GM23338 (cell line): ENCODE results near the gene LOXL4. TPM values are rescaled to one million over a fixed set of nuclear protein-coding genes. Genes with fewer than 3 reads are reported as not detected.

ENCODE experiments used
- ATAC-seq: fragments of 200-7000 bp; cut with Tn5 transposase; 3 replicates; pipeline ENCODE4 v1.9.1; 2020
- DNase-seq: peaks from one replicate; pipeline ENCODE4 v3.0.0-alpha.2; 2015; ENCODE audit warnings: low spot score
- H2AFZ ChIP-seq: fragments of 200-600 bp; sonication (generic); 2 replicates; pipeline ENCODE4 v1.8.0; 2016; ENCODE audit warnings: antibody characterized with exemption, mild to moderate bottlenecking, moderate library complexity
- H3F3A ChIP-seq: fragments of 200-600 bp; sonication (generic); replicated peaks from 2 replicates; pipeline ENCODE4 v1.8.0; 2017; ENCODE audit warnings: antibody characterized with exemption, mixed run types, low read depth
- H3K27ac ChIP-seq: fragments of 200-600 bp; sonication (generic); 2 replicates; pipeline ENCODE4 v1.6.1; 2016; ENCODE audit warnings: low read depth
- H3K27me3 ChIP-seq: fragments of 200-600 bp; sonication (generic); 2 replicates; pipeline ENCODE4 v1.8.0; 2016; ENCODE audit warnings: mild to moderate bottlenecking, mixed run types, moderate library complexity; ENCODE audit not compliant: insufficient read depth
- H3K36me3 ChIP-seq: fragments of 200-600 bp; sonication (generic); 2 replicates; pipeline ENCODE4 v1.8.0; 2016; ENCODE audit warnings: mild to moderate bottlenecking; ENCODE audit not compliant: insufficient read depth
- H3K4me1 ChIP-seq: fragments of 200-600 bp; sonication (generic); 2 replicates; pipeline ENCODE4 v1.8.0; 2016; ENCODE audit warnings: mild to moderate bottlenecking, moderate library complexity; ENCODE audit not compliant: insufficient read depth
- H3K4me2 ChIP-seq: fragments of 200-600 bp; sonication (generic); 2 replicates; pipeline ENCODE4 v1.7.1; 2017; ENCODE audit warnings: mixed run types
- H3K4me3 ChIP-seq: fragments of 200-600 bp; sonication (generic); 2 replicates; pipeline ENCODE4 v1.6.1; 2016; ENCODE audit warnings: mixed run types
- H3K79me2 ChIP-seq: fragments of 200-600 bp; sonication (generic); replicated peaks from 2 replicates; pipeline ENCODE4 v1.8.0; 2017; ENCODE audit warnings: mild to moderate bottlenecking; ENCODE audit not compliant: insufficient read depth
- H3K9me2 ChIP-seq: fragments of 200-600 bp; sonication (generic); 2 replicates; pipeline ENCODE4 v1.8.0; 2017; ENCODE audit not compliant: insufficient read depth
- H4K20me1 ChIP-seq: fragments of 200-600 bp; sonication (generic); replicated peaks from 2 replicates; pipeline ENCODE4 v1.8.0; 2017; ENCODE audit warnings: mild to moderate bottlenecking; ENCODE audit not compliant: insufficient read depth
- H3K27ac Mint-ChIP-seq: 2 replicates; pipeline ENCODE4 v1.8.0; 2020; ENCODE audit warnings: inconsistent platforms, mild to moderate bottlenecking, moderate library complexity, mixed read lengths
- H3K27me3 Mint-ChIP-seq: 3 replicates; pipeline ENCODE4 v1.8.0; 2022; ENCODE audit warnings: low read depth, mild to moderate bottlenecking, moderate library complexity, mixed read lengths, inconsistent platforms; ENCODE audit not compliant: insufficient read depth, poor library complexity
- H3K36me3 Mint-ChIP-seq: 3 replicates; pipeline ENCODE4 v1.8.0; 2021; ENCODE audit warnings: low read depth, mild to moderate bottlenecking, inconsistent platforms, moderate library complexity, mixed read lengths
- H3K4me1 Mint-ChIP-seq: 3 replicates; pipeline ENCODE4 v1.8.0; 2020; ENCODE audit warnings: mild to moderate bottlenecking, inconsistent platforms, mixed read lengths
- H3K4me3 Mint-ChIP-seq: 3 replicates; pipeline ENCODE4 v1.8.0; 2021; ENCODE audit warnings: moderate library complexity, mild to moderate bottlenecking, inconsistent platforms, mixed read lengths
- H3K9me3 Mint-ChIP-seq: 3 replicates; pipeline ENCODE4 v1.8.0; 2020; ENCODE audit warnings: moderate library complexity, mild to moderate bottlenecking, inconsistent platforms, mixed read lengths
- CREB1 ChIP-seq: fragments of 250-450 bp; sonication (Bioruptor Pico); IDR thresholded peaks from 2 replicates; pipeline ENCODE4 v1.5.0; 2020; ENCODE audit warnings: low read depth, mild to moderate bottlenecking, moderate library complexity
- EZH2 ChIP-seq: fragments of 200-600 bp; sonication (generic); IDR thresholded peaks from one replicate; pipeline ENCODE4 v1.8.0; 2017; ENCODE audit warnings: antibody characterized with exemption, mild to moderate bottlenecking, low read depth; ENCODE audit not compliant: unreplicated experiment
- POLR2AphosphoS5 ChIP-seq: IDR thresholded peaks from 2 replicates; pipeline ENCODE4 v1.6.1; 2016; ENCODE audit warnings: antibody characterized with exemption, low read depth
- STAT1 ChIP-seq: IDR thresholded peaks from one replicate; pipeline ENCODE4 v1.6.1; 2016; ENCODE audit warnings: antibody characterized with exemption; ENCODE audit not compliant: unreplicated experiment
- polyA plus RNA-seq: library from polyadenylated mRNA; unstranded; fragments of >200 nt; fragmentation: Nextera tagmentation; extraction: Ambion mirVana; gene quantifications from 2 replicates; pipeline ENCODE4 v1.2.1, GENCODE V29; 2016
- total RNA-seq: library from RNA; depleted of rRNA; stranded (reverse); fragments of >200 nt; shearing (Covaris generic); gene quantifications from 2 replicates; pipeline ENCODE4 v1.2.3, GENCODE V29; 2014
- TF ChIP-seq, protein P1 (sequence below): IDR thresholded peaks from 2 replicates; pipeline ENCODE4 v1.6.1; 2016; ENCODE audit warnings: antibody characterized with exemption
- TF ChIP-seq, protein P2 (sequence below): fragments of 250-450 bp; sonication (Bioruptor Pico); IDR thresholded peaks from 2 replicates; pipeline ENCODE4 v1.5.0; 2020; ENCODE audit warnings: mild to moderate bottlenecking, moderate library complexity
- TF ChIP-seq, protein P3 (sequence below), 2 experiments: fragments of 200-600 bp in 1 of 2; sonication (generic) in 1 of 2; conservative IDR thresholded peaks; 2 replicates each; pipeline versions ENCODE4 v1.5.1 to v1.6.1; 2016 to 2017; ENCODE audit warnings: antibody characterized with exemption in 2 of 2, low read depth in 2 of 2, mild to moderate bottlenecking in 2 of 2, moderate library complexity in 1 of 2
- TF ChIP-seq, protein P4 (sequence below): IDR thresholded peaks from one replicate; pipeline ENCODE4 v1.6.1; 2018; ENCODE audit warnings: antibody characterized with exemption; ENCODE audit not compliant: unreplicated experiment

LOXL4 gene
- total and polyA plus RNA-seq, 2 experiments from 2014 or later = 0.21 to 0.38 TPM

DNA sequence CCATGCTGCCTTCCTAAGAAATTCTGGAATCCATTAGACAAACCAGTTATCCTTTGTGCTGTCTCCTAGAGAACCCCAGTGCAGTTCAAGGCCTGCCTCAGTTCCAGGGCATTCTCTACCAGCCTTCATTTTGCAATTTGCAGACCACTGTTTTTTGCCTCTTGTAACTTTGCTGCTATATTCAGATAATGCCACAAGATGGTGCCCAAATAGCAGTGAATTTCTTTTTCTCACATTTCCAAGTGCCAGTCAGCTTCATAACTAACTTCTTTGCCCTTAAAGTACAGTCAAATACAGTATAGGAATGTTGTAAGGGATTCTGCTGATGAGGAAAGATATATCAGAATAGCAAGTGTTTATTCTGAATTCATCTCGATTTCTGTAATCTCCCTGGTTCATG is 25.2 kb downstream of the LOXL4 start:
- H3K36me3 ChIP-seq = peaks cover 12% of the 10 kb centered on the region
- ATAC-seq (no peak), DNase-seq (no peak)
- no peak overlapping the region for H2AFZ ChIP-seq
- no peaks in the 10 kb centered on the region for H3K9me3 Mint-ChIP-seq
- H3K27ac ChIP-seq = no peak overlapping the region
- no peaks in the 10 kb centered on the region for H3K4me1 ChIP-seq
- H4K20me1 ChIP-seq = peaks cover 4% of the 10 kb centered on the region; the same call in 1 of the 2 replicates
- peaks cover 7% of the 10 kb centered on the region for H3K36me3 Mint-ChIP-seq
- H3K4me3 Mint-ChIP-seq = no peak overlapping the region
- H3K4me1 Mint-ChIP-seq = no peaks in the 10 kb centered on the region
- no peaks in the 10 kb centered on the region for H3K9me2 ChIP-seq
- no peaks in the 10 kb centered on the region for H3K27me3 Mint-ChIP-seq
- TF ChIP-seq, protein P1, sequence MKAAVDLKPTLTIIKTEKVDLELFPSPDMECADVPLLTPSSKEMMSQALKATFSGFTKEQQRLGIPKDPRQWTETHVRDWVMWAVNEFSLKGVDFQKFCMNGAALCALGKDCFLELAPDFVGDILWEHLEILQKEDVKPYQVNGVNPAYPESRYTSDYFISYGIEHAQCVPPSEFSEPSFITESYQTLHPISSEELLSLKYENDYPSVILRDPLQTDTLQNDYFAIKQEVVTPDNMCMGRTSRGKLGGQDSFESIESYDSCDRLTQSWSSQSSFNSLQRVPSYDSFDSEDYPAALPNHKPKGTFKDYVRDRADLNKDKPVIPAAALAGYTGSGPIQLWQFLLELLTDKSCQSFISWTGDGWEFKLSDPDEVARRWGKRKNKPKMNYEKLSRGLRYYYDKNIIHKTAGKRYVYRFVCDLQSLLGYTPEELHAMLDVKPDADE = no peak
- TF ChIP-seq, protein P2, sequence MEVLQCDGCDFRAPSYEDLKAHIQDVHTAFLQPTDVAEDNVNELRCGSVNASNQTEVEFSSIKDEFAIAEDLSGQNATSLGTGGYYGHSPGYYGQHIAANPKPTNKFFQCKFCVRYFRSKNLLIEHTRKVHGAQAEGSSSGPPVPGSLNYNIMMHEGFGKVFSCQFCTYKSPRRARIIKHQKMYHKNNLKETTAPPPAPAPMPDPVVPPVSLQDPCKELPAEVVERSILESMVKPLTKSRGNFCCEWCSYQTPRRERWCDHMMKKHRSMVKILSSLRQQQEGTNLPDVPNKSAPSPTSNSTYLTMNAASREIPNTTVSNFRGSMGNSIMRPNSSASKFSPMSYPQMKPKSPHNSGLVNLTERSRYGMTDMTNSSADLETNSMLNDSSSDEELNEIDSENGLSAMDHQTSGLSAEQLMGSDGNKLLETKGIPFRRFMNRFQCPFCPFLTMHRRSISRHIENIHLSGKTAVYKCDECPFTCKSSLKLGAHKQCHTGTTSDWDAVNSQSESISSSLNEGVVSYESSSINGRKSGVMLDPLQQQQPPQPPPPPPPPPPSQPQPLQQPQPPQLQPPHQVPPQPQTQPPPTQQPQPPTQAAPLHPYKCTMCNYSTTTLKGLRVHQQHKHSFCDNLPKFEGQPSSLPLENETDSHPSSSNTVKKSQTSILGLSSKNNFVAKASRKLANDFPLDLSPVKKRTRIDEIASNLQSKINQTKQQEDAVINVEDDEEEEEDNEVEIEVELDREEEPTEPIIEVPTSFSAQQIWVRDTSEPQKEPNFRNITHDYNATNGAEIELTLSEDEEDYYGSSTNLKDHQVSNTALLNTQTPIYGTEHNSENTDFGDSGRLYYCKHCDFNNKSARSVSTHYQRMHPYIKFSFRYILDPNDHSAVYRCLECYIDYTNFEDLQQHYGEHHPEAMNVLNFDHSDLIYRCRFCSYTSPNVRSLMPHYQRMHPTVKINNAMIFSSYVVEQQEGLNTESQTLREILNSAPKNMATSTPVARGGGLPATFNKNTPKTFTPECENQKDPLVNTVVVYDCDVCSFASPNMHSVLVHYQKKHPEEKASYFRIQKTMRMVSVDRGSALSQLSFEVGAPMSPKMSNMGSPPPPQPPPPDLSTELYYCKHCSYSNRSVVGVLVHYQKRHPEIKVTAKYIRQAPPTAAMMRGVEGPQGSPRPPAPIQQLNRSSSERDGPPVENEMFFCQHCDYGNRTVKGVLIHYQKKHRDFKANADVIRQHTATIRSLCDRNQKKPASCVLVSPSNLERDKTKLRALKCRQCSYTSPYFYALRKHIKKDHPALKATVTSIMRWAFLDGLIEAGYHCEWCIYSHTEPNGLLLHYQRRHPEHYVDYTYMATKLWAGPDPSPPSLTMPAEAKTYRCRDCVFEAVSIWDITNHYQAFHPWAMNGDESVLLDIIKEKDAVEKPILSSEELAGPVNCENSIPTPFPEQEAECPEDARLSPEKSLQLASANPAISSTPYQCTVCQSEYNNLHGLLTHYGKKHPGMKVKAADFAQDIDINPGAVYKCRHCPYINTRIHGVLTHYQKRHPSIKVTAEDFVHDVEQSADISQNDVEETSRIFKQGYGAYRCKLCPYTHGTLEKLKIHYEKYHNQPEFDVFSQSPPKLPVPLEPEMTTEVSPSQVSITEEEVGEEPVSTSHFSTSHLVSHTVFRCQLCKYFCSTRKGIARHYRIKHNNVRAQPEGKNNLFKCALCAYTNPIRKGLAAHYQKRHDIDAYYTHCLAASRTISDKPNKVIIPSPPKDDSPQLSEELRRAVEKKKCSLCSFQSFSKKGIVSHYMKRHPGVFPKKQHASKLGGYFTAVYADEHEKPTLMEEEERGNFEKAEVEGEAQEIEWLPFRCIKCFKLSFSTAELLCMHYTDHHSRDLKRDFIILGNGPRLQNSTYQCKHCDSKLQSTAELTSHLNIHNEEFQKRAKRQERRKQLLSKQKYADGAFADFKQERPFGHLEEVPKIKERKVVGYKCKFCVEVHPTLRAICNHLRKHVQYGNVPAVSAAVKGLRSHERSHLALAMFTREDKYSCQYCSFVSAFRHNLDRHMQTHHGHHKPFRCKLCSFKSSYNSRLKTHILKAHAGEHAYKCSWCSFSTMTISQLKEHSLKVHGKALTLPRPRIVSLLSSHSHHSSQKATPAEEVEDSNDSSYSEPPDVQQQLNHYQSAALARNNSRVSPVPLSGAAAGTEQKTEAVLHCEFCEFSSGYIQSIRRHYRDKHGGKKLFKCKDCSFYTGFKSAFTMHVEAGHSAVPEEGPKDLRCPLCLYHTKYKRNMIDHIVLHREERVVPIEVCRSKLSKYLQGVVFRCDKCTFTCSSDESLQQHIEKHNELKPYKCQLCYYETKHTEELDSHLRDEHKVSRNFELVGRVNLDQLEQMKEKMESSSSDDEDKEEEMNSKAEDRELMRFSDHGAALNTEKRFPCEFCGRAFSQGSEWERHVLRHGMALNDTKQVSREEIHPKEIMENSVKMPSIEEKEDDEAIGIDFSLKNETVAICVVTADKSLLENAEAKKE (CRISPR knock-in tag) = no peak
- no peak for TF ChIP-seq CREB1
- no peak for TF ChIP-seq STAT1
- TF ChIP-seq, protein P3, sequence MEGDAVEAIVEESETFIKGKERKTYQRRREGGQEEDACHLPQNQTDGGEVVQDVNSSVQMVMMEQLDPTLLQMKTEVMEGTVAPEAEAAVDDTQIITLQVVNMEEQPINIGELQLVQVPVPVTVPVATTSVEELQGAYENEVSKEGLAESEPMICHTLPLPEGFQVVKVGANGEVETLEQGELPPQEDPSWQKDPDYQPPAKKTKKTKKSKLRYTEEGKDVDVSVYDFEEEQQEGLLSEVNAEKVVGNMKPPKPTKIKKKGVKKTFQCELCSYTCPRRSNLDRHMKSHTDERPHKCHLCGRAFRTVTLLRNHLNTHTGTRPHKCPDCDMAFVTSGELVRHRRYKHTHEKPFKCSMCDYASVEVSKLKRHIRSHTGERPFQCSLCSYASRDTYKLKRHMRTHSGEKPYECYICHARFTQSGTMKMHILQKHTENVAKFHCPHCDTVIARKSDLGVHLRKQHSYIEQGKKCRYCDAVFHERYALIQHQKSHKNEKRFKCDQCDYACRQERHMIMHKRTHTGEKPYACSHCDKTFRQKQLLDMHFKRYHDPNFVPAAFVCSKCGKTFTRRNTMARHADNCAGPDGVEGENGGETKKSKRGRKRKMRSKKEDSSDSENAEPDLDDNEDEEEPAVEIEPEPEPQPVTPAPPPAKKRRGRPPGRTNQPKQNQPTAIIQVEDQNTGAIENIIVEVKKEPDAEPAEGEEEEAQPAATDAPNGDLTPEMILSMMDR (conservative IDR thresholded peaks at IDR 0.05; ENCODE audit: low read depth in 2 of 2) = peak; percentile 48 to 52
- TF ChIP-seq, protein P4, sequence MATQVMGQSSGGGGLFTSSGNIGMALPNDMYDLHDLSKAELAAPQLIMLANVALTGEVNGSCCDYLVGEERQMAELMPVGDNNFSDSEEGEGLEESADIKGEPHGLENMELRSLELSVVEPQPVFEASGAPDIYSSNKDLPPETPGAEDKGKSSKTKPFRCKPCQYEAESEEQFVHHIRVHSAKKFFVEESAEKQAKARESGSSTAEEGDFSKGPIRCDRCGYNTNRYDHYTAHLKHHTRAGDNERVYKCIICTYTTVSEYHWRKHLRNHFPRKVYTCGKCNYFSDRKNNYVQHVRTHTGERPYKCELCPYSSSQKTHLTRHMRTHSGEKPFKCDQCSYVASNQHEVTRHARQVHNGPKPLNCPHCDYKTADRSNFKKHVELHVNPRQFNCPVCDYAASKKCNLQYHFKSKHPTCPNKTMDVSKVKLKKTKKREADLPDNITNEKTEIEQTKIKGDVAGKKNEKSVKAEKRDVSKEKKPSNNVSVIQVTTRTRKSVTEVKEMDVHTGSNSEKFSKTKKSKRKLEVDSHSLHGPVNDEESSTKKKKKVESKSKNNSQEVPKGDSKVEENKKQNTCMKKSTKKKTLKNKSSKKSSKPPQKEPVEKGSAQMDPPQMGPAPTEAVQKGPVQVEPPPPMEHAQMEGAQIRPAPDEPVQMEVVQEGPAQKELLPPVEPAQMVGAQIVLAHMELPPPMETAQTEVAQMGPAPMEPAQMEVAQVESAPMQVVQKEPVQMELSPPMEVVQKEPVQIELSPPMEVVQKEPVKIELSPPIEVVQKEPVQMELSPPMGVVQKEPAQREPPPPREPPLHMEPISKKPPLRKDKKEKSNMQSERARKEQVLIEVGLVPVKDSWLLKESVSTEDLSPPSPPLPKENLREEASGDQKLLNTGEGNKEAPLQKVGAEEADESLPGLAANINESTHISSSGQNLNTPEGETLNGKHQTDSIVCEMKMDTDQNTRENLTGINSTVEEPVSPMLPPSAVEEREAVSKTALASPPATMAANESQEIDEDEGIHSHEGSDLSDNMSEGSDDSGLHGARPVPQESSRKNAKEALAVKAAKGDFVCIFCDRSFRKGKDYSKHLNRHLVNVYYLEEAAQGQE = no peak
- TF ChIP-seq EZH2 = no peak
- TF ChIP-seq POLR2AphosphoS5 = no peak
- H3K4me2 ChIP-seq = no peak overlapping the region
- H3F3A ChIP-seq = no peaks in the 10 kb centered on the region
- no peaks in the 10 kb centered on the region for H3K27me3 ChIP-seq
- H3K27ac Mint-ChIP-seq = no peak overlapping the region
- H3K79me2 ChIP-seq = no peaks in the 10 kb centered on the region
- no peak overlapping the region for H3K4me3 ChIP-seq
